ENCODE results near the gene CLRN2. TPM values are rescaled to one million over a fixed set of nuclear protein-coding genes. Genes with fewer than 3 reads are reported as not detected.

The CLRN2 gene, protein sequence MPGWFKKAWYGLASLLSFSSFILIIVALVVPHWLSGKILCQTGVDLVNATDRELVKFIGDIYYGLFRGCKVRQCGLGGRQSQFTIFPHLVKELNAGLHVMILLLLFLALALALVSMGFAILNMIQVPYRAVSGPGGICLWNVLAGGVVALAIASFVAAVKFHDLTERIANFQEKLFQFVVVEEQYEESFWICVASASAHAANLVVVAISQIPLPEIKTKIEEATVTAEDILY
- not detected for total RNA-seq

- no peak within 1 kb of the TSS for H3K27ac Mint-ChIP-seq
- H3K4me3 Mint-ChIP-seq: no peak within 1 kb of the TSS
- POLR2A ChIA-PET: no interaction called here
- peaks cover 16% of the 10 kb centered on the region for H3K27me3 Mint-ChIP-seq (ENCODE audit: low read depth)
- CTCF ChIA-PET: no interaction called here
- H3K9me3 Mint-ChIP-seq (ENCODE audit: insufficient read depth): no peaks in the 10 kb centered on the region
- H3K36me3 Mint-ChIP-seq (ENCODE audit: low read depth): peaks cover 5% of the 10 kb centered on the region
- ATAC-seq (no peak), DNase-seq (no peak)
- peaks cover 21% of the 10 kb centered on the region for H3K4me1 Mint-ChIP-seq (ENCODE audit: low read depth)
These were observed at the start of gene CLRN2 for GRCh38 chr4:17514865-17515264. Gene CLRN2, plus strand, starts transcription at chr4:17515165. Its CDS starts 102 bp downstream, at chr4:17515267.

GRCh38 chr4:17468619-17469221 lies 46.2 kb upstream of the CLRN2 start:
- Mint-ChIP-seq H3K27ac (no peak overlapping the region), H3K27me3 (ENCODE audit: low read depth) (no peaks in the 10 kb centered on the region), H3K4me1 (ENCODE audit: low read depth) (no peaks in the 10 kb centered on the region), H3K36me3 (ENCODE audit: low read depth) (no peaks in the 10 kb centered on the region), H3K4me3 (no peak overlapping the region), H3K9me3 (ENCODE audit: insufficient read depth) (no peaks in the 10 kb centered on the region)
- DNase-seq (no peak), ATAC-seq (no peak)
- ChIA-PET CTCF (interaction anchor here (0.7 kb wide), 1 partner anchor 121 kb away, joined by 3 read pairs; no protein-coding TSS in a partner anchor), POLR2A (no interaction called here)

GRCh38 chr4:17469931-17470674 lies 44.9 kb upstream of the CLRN2 start:
- H3K27ac Mint-ChIP-seq: no peak overlapping the region
- POLR2A ChIA-PET: no interaction called here
- ATAC-seq (no peak), DNase-seq (no peak)
- H3K27me3 Mint-ChIP-seq (ENCODE audit: low read depth): no peaks in the 10 kb centered on the region
- CTCF ChIA-PET: interaction anchor here (0.9 kb wide), 2 partner anchors 43 to 123 kb away, joined by 3 read pairs; no protein-coding TSS in a partner anchor
- no peak overlapping the region for H3K4me3 Mint-ChIP-seq
- no peaks in the 10 kb centered on the region for H3K36me3 Mint-ChIP-seq (ENCODE audit: low read depth)
- H3K9me3 Mint-ChIP-seq (ENCODE audit: insufficient read depth): no peaks in the 10 kb centered on the region
- no peaks in the 10 kb centered on the region for H3K4me1 Mint-ChIP-seq (ENCODE audit: low read depth)

- no peaks in the 10 kb centered on the region for H3K9me3 Mint-ChIP-seq (ENCODE audit: insufficient read depth)
- H3K27me3 Mint-ChIP-seq (ENCODE audit: low read depth): no peaks in the 10 kb centered on the region
- H3K4me3 Mint-ChIP-seq: no peak overlapping the region
- CTCF ChIA-PET: interaction anchor here (1.7 kb wide), 1 partner anchor 128 kb away, joined by 7 read pairs; no protein-coding TSS in a partner anchor
- no peak overlapping the region for H3K27ac Mint-ChIP-seq
- no peaks in the 10 kb centered on the region for H3K36me3 Mint-ChIP-seq (ENCODE audit: low read depth)
- ATAC-seq (no peak), DNase-seq (no peak)
- H3K4me1 Mint-ChIP-seq (ENCODE audit: low read depth): no peaks in the 10 kb centered on the region
- POLR2A ChIA-PET: no interaction called here
These were observed 39.5 kb upstream of the CLRN2 start for GRCh38 chr4:17475481-17475880.

GRCh38 chr4:17476853-17477252 lies 38.1 kb upstream of the CLRN2 start:
- ChIA-PET CTCF (interaction anchor here (0.6 kb wide), 1 partner anchor 153 kb away, joined by 3 read pairs; no protein-coding TSS in a partner anchor), POLR2A (no interaction called here)
- no peaks in the 10 kb centered on the region for H3K9me3 Mint-ChIP-seq (ENCODE audit: insufficient read depth)
- H3K27ac Mint-ChIP-seq: no peak overlapping the region
- no peaks in the 10 kb centered on the region for H3K27me3 Mint-ChIP-seq (ENCODE audit: low read depth)
- H3K4me1 Mint-ChIP-seq (ENCODE audit: low read depth): no peaks in the 10 kb centered on the region
- H3K36me3 Mint-ChIP-seq (ENCODE audit: low read depth): no peaks in the 10 kb centered on the region
- no peak overlapping the region for H3K4me3 Mint-ChIP-seq
- no peak for ATAC-seq
- DNase-seq: no peak

GRCh38 chr4:17477774-17478472 lies 37.0 kb upstream of the CLRN2 start:
- H3K27me3 Mint-ChIP-seq (ENCODE audit: low read depth): no peaks in the 10 kb centered on the region
- DNase-seq (no peak), ATAC-seq (no peak)
- no peaks in the 10 kb centered on the region for H3K4me1 Mint-ChIP-seq (ENCODE audit: low read depth)
- no peak overlapping the region for H3K4me3 Mint-ChIP-seq
- ChIA-PET POLR2A (no interaction called here), CTCF (no interaction called here)
- no peak overlapping the region for H3K27ac Mint-ChIP-seq
- no peaks in the 10 kb centered on the region for H3K36me3 Mint-ChIP-seq (ENCODE audit: low read depth)
- no peaks in the 10 kb centered on the region for H3K9me3 Mint-ChIP-seq (ENCODE audit: insufficient read depth)

GRCh38 chr4:17480210-17480927 lies 34.6 kb upstream of the CLRN2 start:
- Mint-ChIP-seq H3K36me3 (ENCODE audit: low read depth) (peaks cover 9% of the 10 kb centered on the region), H3K4me1 (ENCODE audit: low read depth) (no peaks in the 10 kb centered on the region), H3K27ac (no peak overlapping the region), H3K4me3 (no peak overlapping the region), H3K27me3 (ENCODE audit: low read depth) (no peaks in the 10 kb centered on the region), H3K9me3 (ENCODE audit: insufficient read depth) (no peaks in the 10 kb centered on the region)
- DNase-seq (no peak), ATAC-seq (no peak)
- POLR2A ChIA-PET: interaction anchor here (0.6 kb wide), 1 partner anchor 120 kb away, joined by 3 read pairs; no protein-coding TSS in a partner anchor
- CTCF ChIA-PET: interaction anchor here (1.6 kb wide), 1 partner anchor 8 kb away, joined by 9 read pairs; no protein-coding TSS in a partner anchor

DNA sequence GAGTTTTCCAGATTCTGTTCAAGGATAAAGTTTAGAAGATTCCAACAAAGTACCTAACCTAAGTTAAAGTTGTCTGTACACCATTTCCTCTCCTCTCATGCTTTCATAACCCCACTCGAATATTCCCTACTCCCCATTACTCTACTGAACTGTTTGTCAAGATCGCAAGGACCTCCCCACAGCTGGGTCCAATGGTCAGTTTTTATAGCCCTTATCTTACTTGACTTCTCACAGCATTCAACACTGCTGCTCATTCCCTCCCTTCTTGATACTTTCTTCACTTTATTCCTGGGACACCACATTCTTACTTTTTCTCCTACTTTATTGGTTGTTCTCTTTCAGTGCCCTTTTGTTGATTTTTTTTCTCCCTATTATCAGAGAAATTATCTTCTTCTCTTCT lies 34.0 kb upstream of the CLRN2 start:
- Mint-ChIP-seq H3K9me3 (ENCODE audit: insufficient read depth) (no peaks in the 10 kb centered on the region), H3K27ac (no peak overlapping the region), H3K4me1 (ENCODE audit: low read depth) (no peaks in the 10 kb centered on the region), H3K36me3 (ENCODE audit: low read depth) (peaks cover 9% of the 10 kb centered on the region), H3K4me3 (no peak overlapping the region), H3K27me3 (ENCODE audit: low read depth) (no peaks in the 10 kb centered on the region)
- ChIA-PET CTCF (interaction anchor here (1.6 kb wide), 1 partner anchor 9 kb away, joined by 9 read pairs; no protein-coding TSS in a partner anchor), POLR2A (interaction anchor here (0.6 kb wide), 1 partner anchor 119 kb away, joined by 3 read pairs; no protein-coding TSS in a partner anchor)
- ATAC-seq (no peak), DNase-seq (no peak)

- POLR2A ChIA-PET: no interaction called here
- no peaks in the 10 kb centered on the region for H3K27me3 Mint-ChIP-seq (ENCODE audit: low read depth)
- no peak overlapping the region for H3K27ac Mint-ChIP-seq
- H3K9me3 Mint-ChIP-seq (ENCODE audit: insufficient read depth): no peaks in the 10 kb centered on the region
- H3K4me1 Mint-ChIP-seq (ENCODE audit: low read depth): no peaks in the 10 kb centered on the region
- DNase-seq (no peak), ATAC-seq (no peak)
- H3K36me3 Mint-ChIP-seq (ENCODE audit: low read depth): peaks cover 21% of the 10 kb centered on the region
- H3K4me3 Mint-ChIP-seq: no peak overlapping the region
- CTCF ChIA-PET: no interaction called here
These were observed 32.2 kb upstream of the CLRN2 start for GRCh38 chr4:17482716-17483115.

- no peak for ATAC-seq
- POLR2A ChIA-PET: no interaction called here
- Mint-ChIP-seq H3K27me3 (ENCODE audit: low read depth) (no peaks in the 10 kb centered on the region), H3K4me3 (no peak overlapping the region), H3K9me3 (ENCODE audit: insufficient read depth) (no peaks in the 10 kb centered on the region), H3K36me3 (ENCODE audit: low read depth) (peaks cover 37% of the 10 kb centered on the region), H3K4me1 (ENCODE audit: low read depth) (peaks cover 12% of the 10 kb centered on the region), H3K27ac (no peak overlapping the region)
- CTCF ChIA-PET: interaction anchor here (2.0 kb wide), 1 partner anchor 16 kb away, joined by 6 read pairs; no protein-coding TSS in a partner anchor
- no peak for DNase-seq
These were observed 25.8 kb upstream of the CLRN2 start for GRCh38 chr4:17489123-17489522.

GRCh38 chr4:17489721-17490120 lies 25.2 kb upstream of the CLRN2 start:
- peaks cover 14% of the 10 kb centered on the region for H3K4me1 Mint-ChIP-seq (ENCODE audit: low read depth)
- H3K27me3 Mint-ChIP-seq (ENCODE audit: low read depth): no peaks in the 10 kb centered on the region
- ChIA-PET CTCF (no interaction called here), POLR2A (no interaction called here)
- H3K4me3 Mint-ChIP-seq: no peak overlapping the region
- no peaks in the 10 kb centered on the region for H3K9me3 Mint-ChIP-seq (ENCODE audit: insufficient read depth)
- no peak for DNase-seq
- H3K36me3 Mint-ChIP-seq (ENCODE audit: low read depth): peaks cover 34% of the 10 kb centered on the region
- no peak for ATAC-seq
- no peak overlapping the region for H3K27ac Mint-ChIP-seq
